Measurements from ENCODE around the gene ARAP3. TPM values are rescaled to one million over a fixed set of nuclear protein-coding genes. Genes with fewer than 3 reads are reported as not detected.

Gene ARAP3
- total RNA-seq, 1 experiment from 2014 or later, result 27.6 TPM

- H2BK15ac ChIP-seq (ENCODE audit: low read depth, low read length), result no peak overlapping the region
- WGBS (ENCODE audit: extremely low coverage, insufficient read length, low lambda C conversion rate), result no CpG with 5 or more reads among the region's 7 CpGs
These were observed 27.0 kb downstream of the ARAP3 start for GRCh38 chr5:141655020-141655419.

More at GRCh38 chr5:141655020-141655419, 27.0 kb downstream of the ARAP3 start:
- DNase-seq, result no peak
- Histone ChIP-seq H3K23ac (ENCODE audit: insufficient read length, low read depth, low read length) (no peak overlapping the region), H3K27ac (ENCODE audit: insufficient read length, low read depth, low read length) (no peak overlapping the region), H4K8ac (replicated peaks; ENCODE audit: insufficient read length, low read depth, low read length) (no peak overlapping the region), H3K18ac (ENCODE audit: insufficient read length, low read depth, low read length) (no peak overlapping the region), H2BK12ac (ENCODE audit: insufficient read length, low read depth, low read length) (no peak overlapping the region), H3T11ph (ENCODE audit: low read length) (no peak overlapping the region), H3K23me2 (ENCODE audit: insufficient read length, low read depth, low read length, poor library complexity, severe bottlenecking) (peaks cover 8% of the 10 kb centered on the region), H4K20me1 (ENCODE audit: control insufficient read depth, insufficient read depth, insufficient read length) (no peaks in the 10 kb centered on the region), H2AFZ (ENCODE audit: low read length) (no peak overlapping the region), H3K4ac (ENCODE audit: low read depth, low read length) (no peak overlapping the region), H3K4me2 (ENCODE audit: insufficient read depth, insufficient read length, low read length) (no peak overlapping the region), H2BK5ac (ENCODE audit: insufficient read length, low read length) (no peak overlapping the region), H4K91ac (ENCODE audit: insufficient read length, low read depth, low read length) (no peak overlapping the region), H2BK20ac (ENCODE audit: low read depth, low read length, poor library complexity, severe bottlenecking) (no peak overlapping the region), H4K5ac (ENCODE audit: insufficient read length, low read depth, low read length) (no peak overlapping the region), H3K4me1 (ENCODE audit: insufficient read depth, low read length) (no peaks in the 10 kb centered on the region; the same call in 1 of the 2 replicates), H3K27me3 (ENCODE audit: insufficient read depth, low read length) (no peaks in the 10 kb centered on the region), H3K9me3 (ENCODE audit: control insufficient read depth, low read depth, low read length) (no peaks in the 10 kb centered on the region), H2BK120ac (ENCODE audit: low read depth, low read length, poor library complexity, severe bottlenecking) (no peak overlapping the region), H2AK5ac (ENCODE audit: insufficient read length, low read length) (no peak overlapping the region), H3K79me1 (ENCODE audit: insufficient read depth, low read depth, low read length, poor library complexity, severe bottlenecking) (no peaks in the 10 kb centered on the region), H3K14ac (ENCODE audit: insufficient read depth, low read length) (no peak overlapping the region), H3K9ac (ENCODE audit: extremely low read depth, insufficient read length, low read length) (no peak overlapping the region), H3K79me2 (ENCODE audit: insufficient read depth, low read length) (no peaks in the 10 kb centered on the region), H3K56ac (ENCODE audit: insufficient read length, low read depth, low read length) (no peak overlapping the region)
- no peaks in the 10 kb centered on the region; a peak in 1 of 5 replicates for H3K9me3 Mint-ChIP-seq
- peaks cover 18 to 19% of the 10 kb centered on the region in 2 experiments for H3K4me1 Mint-ChIP-seq
- peaks cover 31 to 59% (median 36%) of the 10 kb centered on the region in 3 experiments; a peak in 6 of 7 replicates for H3K36me3 Mint-ChIP-seq (ENCODE audit: insufficient read depth in 1 of 3, low read depth in 3 of 3)
- H3K27me3 Mint-ChIP-seq (ENCODE audit: low read depth), result peaks cover 7% of the 10 kb centered on the region; the same call in 1 of the 2 replicates
- no peak overlapping the region; a peak in 1 of 7 replicates for H3K27ac Mint-ChIP-seq
- no peak for TF ChIP-seq CTCF (conservative IDR thresholded peaks at IDR 0.05)
- H3K4me3 Mint-ChIP-seq, result no peak overlapping the region; a peak in 1 of 5 replicates

Measured in H9 (cell line).